ENCODE results near the gene C12orf42.

C12orf42 gene

GRCh38 chr12:103423516-103423910 is 72.3 kb downstream of the C12orf42 start:
- FAIRE-seq, result no peak
- DNase-seq (ENCODE audit: insufficient read length, low spot score), result no peak
- no peak for TF ChIP-seq CTCF (IDR thresholded peaks at IDR 0.05; ENCODE audit: insufficient read depth, missing control alignments)

GRCh38 chr12:103422746-103423515 is 72.8 kb downstream of the C12orf42 start:
- FAIRE-seq (no peak), DNase-seq (ENCODE audit: insufficient read length, low spot score) (no peak)
- TF ChIP-seq CTCF (IDR thresholded peaks at IDR 0.05; ENCODE audit: insufficient read depth, missing control alignments), result no peak

- TF ChIP-seq CTCF (IDR thresholded peaks at IDR 0.05; ENCODE audit: insufficient read depth, missing control alignments), result no peak
- no peak for DNase-seq (ENCODE audit: insufficient read length, low spot score)
- no peak for FAIRE-seq
Observed at GRCh38 chr12:103422328-103422727, 73.4 kb downstream of the C12orf42 start.

- no peak for DNase-seq (ENCODE audit: insufficient read length, low spot score)
- TF ChIP-seq CTCF (IDR thresholded peaks at IDR 0.05; ENCODE audit: insufficient read depth, missing control alignments), result no peak
- FAIRE-seq, result no peak
Observed at GRCh38 chr12:103421402-103421801, 74.4 kb downstream of the C12orf42 start.

- FAIRE-seq (no peak), DNase-seq (ENCODE audit: insufficient read length, low spot score) (no peak)
- TF ChIP-seq CTCF (IDR thresholded peaks at IDR 0.05; ENCODE audit: insufficient read depth, missing control alignments), result no peak
Observed at GRCh38 chr12:103415681-103416080, 80.1 kb downstream of the C12orf42 start.

GRCh38 chr12:103401421-103401820 is 94.3 kb downstream of the C12orf42 start:
- DNase-seq (ENCODE audit: insufficient read length, low spot score) (no peak), FAIRE-seq (no peak)
- TF ChIP-seq CTCF (IDR thresholded peaks at IDR 0.05; ENCODE audit: insufficient read depth, missing control alignments), result peak; percentile 7

GRCh38 chr12:103399986-103400385 is 95.8 kb downstream of the C12orf42 start:
- TF ChIP-seq CTCF (IDR thresholded peaks at IDR 0.05; ENCODE audit: insufficient read depth, missing control alignments), result no peak
- DNase-seq (ENCODE audit: insufficient read length, low spot score) (no peak), FAIRE-seq (no peak)
